Erythroblast (primary cell): Measurements from ENCODE around the gene DCAF8.

Source experiments
- GATA1 ChIP-seq: IDR thresholded peaks from 2 replicates; pipeline ENCODE4 v1.6.1; 2011; ENCODE audit warnings: low read depth, mild to moderate bottlenecking, control low read depth, low read length, moderate library complexity
- POLR2A ChIP-seq: IDR thresholded peaks from 2 replicates; pipeline ENCODE4 v1.6.1; 2011; ENCODE audit warnings: mild to moderate bottlenecking, low read length

- no peak for TF ChIP-seq POLR2A
- TF ChIP-seq GATA1 = no peak
Measured at GRCh38 chr1:160267284-160267991, 5.1 kb upstream of the DCAF8 start.
